Body of pancreas (tissue), 4 donors: ENCODE measurements around the gene IVD. TPM values are rescaled to one million over a fixed set of nuclear protein-coding genes. Genes with fewer than 3 reads are reported as not detected.

Experiments
- ATAC-seq: fragments of 150-250 bp; one replicate; pipeline ENCODE4 v1.9.1; 2016
- DNase-seq, 4 donors: peaks; one replicate each; pipeline ENCODE4 v3.0.0-alpha.2; 2019
- H3K27ac ChIP-seq, 4 donors: fragments of 200-600 bp; sonication (generic); 1 replicate in 3 of 4; 2 replicates in 1 of 4; pipeline versions ENCODE4 v1.5.1 to v1.6.1; 2016 to 2019; ENCODE audit warnings: mild to moderate bottlenecking in 1 of 4, mixed read lengths in 1 of 4, moderate library complexity in 1 of 4
- H3K27me3 ChIP-seq, 2 donors: fragments of 200-600 bp; sonication (generic); one replicate each; pipeline ENCODE4 v1.6.0; 2016; ENCODE audit warnings: mild to moderate bottlenecking in 1 of 2
- H3K36me3 ChIP-seq, 2 donors: fragments of 200-600 bp; sonication (generic); replicated peaks in 1 of 2; 2 replicates each; pipeline ENCODE4 v1.5.1; 2016; ENCODE audit warnings: low read depth in 2 of 2; ENCODE audit not compliant: insufficient read depth in 1 of 2
- H3K4me1 ChIP-seq: fragments of 200-600 bp; sonication (generic); one replicate; pipeline ENCODE4 v1.6.0; 2016
- H3K4me3 ChIP-seq, 2 donors: fragments of 200-600 bp; sonication (generic); 1 replicate in 1 of 2; 2 replicates in 1 of 2; pipeline ENCODE4 v1.5.1; 2016 to 2019
- H3K9me3 ChIP-seq, 3 donors: fragments of 200-600 bp; sonication (generic); 1 replicate in 2 of 3; 2 replicates in 1 of 3; pipeline ENCODE4 v1.5.1; 2016
- CTCF ChIP-seq, 7 experiments: fragments of 450-650 bp in 4 of 7; fragments of 200-600 bp in 3 of 7; sonication (generic) in 3 of 7; IDR thresholded peaks; one replicate each; pipeline ENCODE4 v1.5.1; 2016 to 2019; ENCODE audit warnings: antibody characterized with exemption in 7 of 7
- POLR2A ChIP-seq, 3 donors: fragments of 450-650 bp; IDR thresholded peaks; one replicate each; pipeline ENCODE4 v1.6.1; 2016; ENCODE audit warnings: antibody characterized with exemption in 3 of 3, mild to moderate bottlenecking in 2 of 3
- WGBS, 2 donors: methylation state at CpG; one replicate each; pipeline ENCODE4 v1.1.5; 2017; 5-methylcytosine and 5-hydroxymethylcytosine counted together
- intact Hi-C: fragments of 100-400 bp; cut with DNase I; formaldehyde crosslinking; loops from one replicate; pipeline ENCODE4 v1.15.1; 2023
- total RNA-seq, 2 donors: library from RNA; depleted of rRNA; stranded (reverse); fragments of >200 nt; gene quantifications; one replicate each; pipeline ENCODE4 v1.1.0, GENCODE V29; 2016

Gene IVD
- total RNA-seq, 2 donors from 2014 or later = 30.3 to 34.0 TPM

GRCh38 chr15:40458495-40459371 lies 53.1 kb downstream of the IVD start:
- 90 to 93% methylated on average over 2 to 20 of the region's 37 CpGs for WGBS, 2 donors
- H3K27ac ChIP-seq = no peak overlapping the region
- no peaks in the 10 kb centered on the region for H3K27me3 ChIP-seq
- ATAC-seq (no peak), DNase-seq (no peak)
- H3K4me1 ChIP-seq = peaks cover 29% of the 10 kb centered on the region
- intact Hi-C loops = no loop called here
- H3K4me3 ChIP-seq = no peak overlapping the region
- peaks cover 0 to 3% of the 10 kb centered on the region in 2 donors for H3K36me3 ChIP-seq
- no peak for TF ChIP-seq CTCF (IDR thresholded peaks at IDR 0.05)
- no peak for TF ChIP-seq POLR2A (IDR thresholded peaks at IDR 0.05)
- H3K9me3 ChIP-seq = no peaks in the 10 kb centered on the region

GRCh38 chr15:40459391-40460015 lies 53.9 kb downstream of the IVD start:
- intact Hi-C loops = no loop called here
- H3K36me3 ChIP-seq = peaks cover 0 to 6% of the 10 kb centered on the region in 2 donors
- no peak for DNase-seq
- H3K9me3 ChIP-seq = no peaks in the 10 kb centered on the region
- H3K4me1 ChIP-seq = peaks cover 28% of the 10 kb centered on the region
- no peak overlapping the region for H3K4me3 ChIP-seq
- no peak overlapping the region for H3K27ac ChIP-seq
- no peak for ATAC-seq
- WGBS, 2 donors = 90 to 97% methylated on average over 2 to 17 of the region's 19 CpGs
- TF ChIP-seq POLR2A (IDR thresholded peaks at IDR 0.05) (no peak), CTCF (IDR thresholded peaks at IDR 0.05) (no peak)
- no peaks in the 10 kb centered on the region for H3K27me3 ChIP-seq

GRCh38 chr15:40460404-40460803 lies 54.8 kb downstream of the IVD start:
- Histone ChIP-seq H3K4me1 (peaks cover 19% of the 10 kb centered on the region), H3K27ac (no peak overlapping the region), H3K27me3 (no peaks in the 10 kb centered on the region), H3K9me3 (no peaks in the 10 kb centered on the region), H3K36me3 (peaks cover 0 to 6% of the 10 kb centered on the region in 2 donors), H3K4me3 (no peak overlapping the region)
- 91% methylated on average over 2 of the region's 2 CpGs; no CpG with 5 or more reads in 1 of the 2 donors for WGBS, 2 donors
- DNase-seq (no peak), ATAC-seq (no peak)
- TF ChIP-seq POLR2A (IDR thresholded peaks at IDR 0.05) (no peak), CTCF (IDR thresholded peaks at IDR 0.05) (no peak)
- intact Hi-C loops = no loop called here

GRCh38 chr15:40461958-40462357 lies 56.4 kb downstream of the IVD start:
- Histone ChIP-seq H3K4me1 (peaks cover 4% of the 10 kb centered on the region), H3K27ac (no peak overlapping the region), H3K27me3 (no peaks in the 10 kb centered on the region), H3K36me3 (peaks cover 0 to 6% of the 10 kb centered on the region in 2 donors), H3K9me3 (no peaks in the 10 kb centered on the region), H3K4me3 (no peak overlapping the region)
- no peak for DNase-seq
- 96 to 97% methylated on average over 12 to 21 of the region's 21 CpGs for whole genome bisulfite sequencing, 2 donors
- intact Hi-C loops = no loop called here
- no peak for TF ChIP-seq POLR2A (IDR thresholded peaks at IDR 0.05)
- TF ChIP-seq CTCF (IDR thresholded peaks at IDR 0.05) = no peak
- ATAC-seq = no peak
